H1 (cell line): ENCODE data around the gene AFF4. TPM values are rescaled to one million over a fixed set of nuclear protein-coding genes. Genes with fewer than 3 reads are reported as not detected.

Experiments
- CTCF ChIA-PET: fragments of 300-600 bp; sonication (Branson Sonifier 250); formaldehyde crosslinking; loops from one replicate; lab custom pipeline; 2021; ENCODE audit not compliant: partially characterized antibody; lab: Charles Lee
- POLR2A ChIA-PET: fragments of 300-600 bp; sonication (Branson Sonifier 250); formaldehyde crosslinking; loops from one replicate; lab custom pipeline; 2021; ENCODE audit warnings: inconsistent platforms; ENCODE audit not compliant: partially characterized antibody; lab: Charles Lee
- DNase-seq, 2 experiments: peaks; one replicate each; pipeline versions ENCODE4 v3.0.0 to v3.0.0-alpha.2; 2010 to 2022; ENCODE audit warnings: low spot score in 2 of 2, low read depth in 1 of 2, mixed read lengths in 1 of 2
- FAIRE-seq: peaks from 2 replicates; lab custom pipeline; 2011; peaks lifted over from hg19 to GRCh38; lab: Jason Lieb, UNC
- H2AFZ ChIP-seq: 2 replicates; pipeline ENCODE4 v1.8.1; 2012; ENCODE audit warnings: low read length, inconsistent platforms
- H2AK5ac ChIP-seq: 2 replicates; pipeline ENCODE4 v1.6.1; 2013; ENCODE audit warnings: low read depth, low read length
- H2BK120ac ChIP-seq: replicated peaks from 2 replicates; pipeline ENCODE3; 2013; ENCODE audit warnings: low read depth, low read length, inconsistent platforms
- H2BK12ac ChIP-seq: 2 replicates; pipeline ENCODE4 v1.6.1; 2013; ENCODE audit warnings: low read depth, low read length
- H2BK15ac ChIP-seq: 2 replicates; pipeline ENCODE4 v1.6.1; 2013; ENCODE audit warnings: low read length
- H2BK20ac ChIP-seq: 2 replicates; pipeline ENCODE4 v1.6.1; 2013; ENCODE audit warnings: low read length
- H2BK5ac ChIP-seq: 2 replicates; pipeline ENCODE4 v1.6.1; 2013; ENCODE audit warnings: low read depth, low read length
- H3K14ac ChIP-seq: 2 replicates; pipeline ENCODE4 v1.6.1; 2013; ENCODE audit warnings: inconsistent platforms; ENCODE audit not compliant: insufficient read length
- H3K18ac ChIP-seq: 2 replicates; pipeline ENCODE4 v1.6.1; 2013; ENCODE audit warnings: low read length; ENCODE audit errors: extremely low read depth
- H3K23ac ChIP-seq: 2 replicates; pipeline ENCODE4 v1.6.1; 2013; ENCODE audit warnings: inconsistent platforms; ENCODE audit not compliant: insufficient read length
- H3K23me2 ChIP-seq: 2 replicates; pipeline ENCODE4 v1.6.1; 2013; ENCODE audit warnings: low read depth, low read length
- H3K27ac ChIP-seq: 2 replicates; pipeline ENCODE4 v1.6.1; 2011; ENCODE audit warnings: low read depth, low read length, inconsistent platforms
- H3K27me3 ChIP-seq, 4 experiments: replicated peaks in 1 of 4; 1 replicate in 1 of 4; 2 replicates in 3 of 4; pipeline versions ENCODE4 v1.6.1 to v1.8.1; 2011 to 2013; ENCODE audit warnings: low read length in 3 of 4, mild to moderate bottlenecking in 3 of 4, inconsistent platforms in 2 of 4, mixed read lengths in 2 of 4, moderate library complexity in 1 of 4; ENCODE audit not compliant: control insufficient read depth in 3 of 4, insufficient read depth in 3 of 4; ENCODE audit errors: extremely low read depth in 1 of 4
- H3K36me3 ChIP-seq, 4 experiments: 2 replicates each; pipeline versions ENCODE4 v1.6.1 to v1.8.1; 2011 to 2013; ENCODE audit warnings: mild to moderate bottlenecking in 4 of 4, low read length in 3 of 4, moderate library complexity in 2 of 4, control low read depth in 1 of 4, inconsistent platforms in 1 of 4; ENCODE audit not compliant: insufficient read depth in 4 of 4, control insufficient read depth in 2 of 4
- H3K4ac ChIP-seq: replicated peaks from 2 replicates; pipeline ENCODE3; 2013; ENCODE audit warnings: low read length, low read depth, mixed read lengths, inconsistent platforms; ENCODE audit not compliant: insufficient read length
- H3K4me1 ChIP-seq, 4 experiments: replicated peaks in 1 of 4; 1 replicate in 1 of 4; 2 replicates in 3 of 4; pipeline versions ENCODE4 v1.6.1 to v1.8.1; 2011 to 2013; ENCODE audit warnings: low read length in 3 of 4, inconsistent platforms in 2 of 4, mixed read lengths in 1 of 4; ENCODE audit not compliant: insufficient read depth in 4 of 4, control insufficient read depth in 3 of 4
- H3K4me2 ChIP-seq, 2 experiments: 2 replicates each; pipeline versions ENCODE4 v1.6.1 to v1.8.1; 2011 to 2013; ENCODE audit warnings: low read depth in 2 of 2, low read length in 2 of 2, control low read depth in 1 of 2, inconsistent platforms in 1 of 2, mild to moderate bottlenecking in 1 of 2; ENCODE audit not compliant: insufficient read depth in 1 of 2
- H3K4me3 ChIP-seq, 4 experiments: fragments of 200-600, 300-600 bp in 1 of 4; sonication (generic), shearing (Covaris generic), sonication (Bioruptor Twin) in 1 of 4; 2 replicates each; pipeline versions ENCODE4 v1.5.1 to v1.8.1; 2011 to 2016; ENCODE audit warnings: low read length in 4 of 4, low read depth in 3 of 4, control low read depth in 2 of 4, inconsistent platforms in 2 of 4, mild to moderate bottlenecking in 2 of 4, mixed read lengths in 1 of 4, moderate library complexity in 1 of 4; ENCODE audit not compliant: insufficient read depth in 2 of 4; ENCODE audit errors: extremely low read depth in 1 of 4
- H3K56ac ChIP-seq: replicated peaks from 2 replicates; pipeline ENCODE3; 2013; ENCODE audit warnings: low read depth, mild to moderate bottlenecking, mixed read lengths, low read length, inconsistent platforms; ENCODE audit not compliant: insufficient read length
- H3K79me1 ChIP-seq: 2 replicates; pipeline ENCODE4 v1.6.1; 2013; ENCODE audit warnings: low read depth, low read length, control low read depth
- H3K79me2 ChIP-seq, 2 experiments: 2 replicates each; pipeline versions ENCODE4 v1.6.1 to v1.8.1; 2012 to 2013; ENCODE audit warnings: low read length in 2 of 2, mild to moderate bottlenecking in 2 of 2, inconsistent platforms in 1 of 2; ENCODE audit not compliant: insufficient read depth in 2 of 2, control insufficient read depth in 1 of 2
- H3K9ac ChIP-seq, 4 experiments: replicated peaks in 1 of 4; 1 replicate in 1 of 4; 2 replicates in 3 of 4; pipeline versions ENCODE4 v1.6.1 to v1.8.1; 2011 to 2013; ENCODE audit warnings: low read depth in 3 of 4, low read length in 3 of 4, control low read depth in 2 of 4, mild to moderate bottlenecking in 2 of 4, moderate library complexity in 2 of 4, inconsistent platforms in 1 of 4; ENCODE audit errors: extremely low read depth in 1 of 4
- H3K9me3 ChIP-seq, 2 experiments: 2 replicates each; pipeline versions ENCODE4 v1.6.1 to v1.8.1; 2012 to 2013; ENCODE audit warnings: mild to moderate bottlenecking in 2 of 2, moderate library complexity in 2 of 2, control low read depth in 1 of 2, inconsistent platforms in 1 of 2, low read depth in 1 of 2, low read length in 1 of 2, mixed read lengths in 1 of 2; ENCODE audit not compliant: insufficient read depth in 2 of 2
- H4K20me1 ChIP-seq, 2 experiments: replicated peaks in 1 of 2; 2 replicates each; pipeline versions ENCODE3 to v1.8.1; 2011 to 2013; ENCODE audit warnings: inconsistent platforms in 2 of 2, low read length in 2 of 2, mild to moderate bottlenecking in 1 of 2; ENCODE audit not compliant: insufficient read depth in 2 of 2, control insufficient read depth in 1 of 2
- H4K5ac ChIP-seq: 2 replicates; pipeline ENCODE4 v1.6.1; 2013; ENCODE audit warnings: low read length, low read depth, mixed read lengths, inconsistent platforms; ENCODE audit not compliant: insufficient read length
- H4K8ac ChIP-seq: 2 replicates; pipeline ENCODE4 v1.8.0; 2013; ENCODE audit warnings: mild to moderate bottlenecking, moderate library complexity, low read length, inconsistent platforms; ENCODE audit not compliant: insufficient read depth; ENCODE audit errors: extremely low read depth
- H4K91ac ChIP-seq: replicated peaks from 2 replicates; pipeline ENCODE3; 2013; ENCODE audit warnings: low read length, mixed read lengths, inconsistent platforms; ENCODE audit not compliant: insufficient read length
- BACH1 ChIP-seq: IDR thresholded peaks from 2 replicates; pipeline ENCODE4 v1.6.1; 2012; ENCODE audit warnings: low read length, improper control_type of control experiment
- BCL11A ChIP-seq, 2 experiments: IDR thresholded peaks; one replicate each; pipeline ENCODE4 v1.6.1; 2011; ENCODE audit warnings: low read depth in 2 of 2, low read length in 2 of 2, mild to moderate bottlenecking in 2 of 2
- CEBPB ChIP-seq: IDR thresholded peaks from 2 replicates; pipeline ENCODE4 v1.6.1; 2012; ENCODE audit warnings: low read depth, low read length
- GTF2F1 ChIP-seq: IDR thresholded peaks from 2 replicates; pipeline ENCODE4 v1.6.1; 2012; ENCODE audit warnings: low read depth, low read length, improper control_type of control experiment, borderline replicate concordance
- JUN ChIP-seq: IDR thresholded peaks from 2 replicates; pipeline ENCODE4 v1.6.1; 2011; ENCODE audit warnings: low read depth, mild to moderate bottlenecking, improper control_type of control experiment, low read length
- KDM5A ChIP-seq: fragments of 200-600 bp; IDR thresholded peaks from 2 replicates; pipeline ENCODE4 v1.7.1; 2012; ENCODE audit warnings: mild to moderate bottlenecking, low read length, inconsistent platforms, mixed read lengths
- RXRA ChIP-seq: IDR thresholded peaks from 2 replicates; pipeline ENCODE4 v1.6.1; 2011; ENCODE audit warnings: low read depth, mild to moderate bottlenecking, low read length, moderate library complexity; ENCODE audit not compliant: insufficient read depth
- SIX5 ChIP-seq: IDR thresholded peaks from 2 replicates; pipeline ENCODE4 v1.6.1; 2011; ENCODE audit warnings: mild to moderate bottlenecking, low read depth, low read length
- SP4 ChIP-seq: IDR thresholded peaks from 2 replicates; pipeline ENCODE4 v1.6.1; 2012; ENCODE audit warnings: low read length, inconsistent platforms
- SUZ12 ChIP-seq: fragments of 200-600 bp; sonication (generic); IDR thresholded peaks from 2 replicates; pipeline ENCODE4 v1.6.1; 2012; ENCODE audit warnings: mild to moderate bottlenecking, inconsistent platforms, low read length, moderate library complexity, mixed read lengths
- TCF12 ChIP-seq: IDR thresholded peaks from 2 replicates; pipeline ENCODE4 v1.6.1; 2011; ENCODE audit warnings: low read depth, mild to moderate bottlenecking, low read length
- TEAD4 ChIP-seq: IDR thresholded peaks from 2 replicates; pipeline ENCODE4 v1.6.1; 2012; ENCODE audit warnings: low read depth, low read length, inconsistent platforms, mixed read lengths
- WGBS, 2 experiments: shearing (Covaris generic) in 1 of 2; methylation state at CpG; one replicate each; pipeline versions ENCODE4 v1.1.6 to v1.1.7; 2013 to 2015; ENCODE audit warnings: low lambda C conversion rate in 2 of 2, mixed read lengths in 2 of 2, inconsistent platforms in 1 of 2, low coverage in 1 of 2, missing lambda C conversion rate in 1 of 2; ENCODE audit not compliant: insufficient replicate concordance in 2 of 2, insufficient coverage in 1 of 2, insufficient read length in 1 of 2; ENCODE audit errors: extremely low coverage in 1 of 2, missing lambda C conversion rate in 1 of 2; 5-methylcytosine and 5-hydroxymethylcytosine counted together
- polyA plus RNA-seq, 7 experiments: library from polyadenylated mRNA; depleted of rRNA in 3 of 7; stranded (reverse) in 5 of 7; unstranded in 2 of 7; fragments of >200 nt in 5 of 7; fragments of 200-250 nt in 2 of 7; gene quantifications; 1 replicate in 5 of 7; 2 replicates in 1 of 7; 4 replicates in 1 of 7; pipeline versions ENCODE4 v1.2.1 to v1.2.3, GENCODE V29; 2011 to 2013; ENCODE audit warnings: missing spikeins in 2 of 7, mixed read lengths in 2 of 7
- total RNA-seq: library from RNA; stranded (reverse); fragmentation: NEBNext Ultra II Directional; extraction: Animal tissue kit (Norgen Biotek cat#: 25700); gene quantifications from 2 replicates; pipeline ENCODE4 v1.2.1, GENCODE V29; 2021

The AFF4 gene
- total and polyA plus RNA-seq, 2 of the 8 experiments (the other 6 are each of a cell fraction or from before 2014, with no cell fraction given) = 12.0 to 61.4 TPM

DNA sequence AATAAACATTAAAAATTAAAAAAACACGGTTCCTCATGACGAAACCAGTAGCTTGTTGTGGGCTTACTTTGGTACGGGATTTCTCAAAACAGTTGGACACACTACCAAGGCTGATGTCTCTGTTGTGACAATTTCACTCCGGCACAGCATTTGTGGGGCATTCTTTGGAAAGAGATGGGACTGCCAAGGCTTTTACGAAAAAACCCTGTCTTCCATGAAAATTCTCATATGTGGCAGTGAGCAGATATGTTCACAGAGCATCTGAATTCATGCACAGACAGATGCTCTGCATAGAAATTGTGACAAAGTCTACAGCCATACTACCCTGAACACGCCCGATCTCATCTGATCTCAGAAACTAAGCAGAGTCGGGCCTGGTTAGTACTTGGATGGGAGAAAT is 115.2 kb downstream of the AFF4 start:
- H3K79me2 ChIP-seq = no peaks in the 10 kb centered on the region
- no peak overlapping the region for H4K8ac ChIP-seq
- H3K14ac ChIP-seq = no peak overlapping the region
- no peak overlapping the region for H3K18ac ChIP-seq
- 91% methylated on average over 8 of the region's 8 CpGs; no CpG with 5 or more reads in 1 of the 2 experiments for WGBS, 2 experiments
- H3K27ac ChIP-seq = no peak overlapping the region
- POLR2A ChIA-PET = no interaction called here
- H2BK20ac ChIP-seq = no peak overlapping the region
- no peak overlapping the region for H3K4ac ChIP-seq
- H3K4me3 ChIP-seq = no peak overlapping the region
- no peak overlapping the region for H2BK120ac ChIP-seq
- H3K23me2 ChIP-seq = no peaks in the 10 kb centered on the region
- no peak for FAIRE-seq
- no peak overlapping the region for H2BK15ac ChIP-seq
- no peaks in the 10 kb centered on the region for H3K27me3 ChIP-seq
- H3K36me3 ChIP-seq = no peaks in the 10 kb centered on the region
- no peaks in the 10 kb centered on the region for H4K20me1 ChIP-seq
- DNase-seq = no peak
- no peak overlapping the region for H3K23ac ChIP-seq
- TF ChIP-seq SIX5 (no peak), TCF12 (no peak), TEAD4 (no peak), CEBPB (no peak), GTF2F1 (no peak), BACH1 (no peak), BCL11A (IDR thresholded peaks at IDR 0.05; ENCODE audit: low read depth in 2 of 2, low read length in 2 of 2) (no peak), JUN (no peak), SUZ12 (no peak), RXRA (no peak), SP4 (no peak), KDM5A (no peak)
- no peaks in the 10 kb centered on the region for H3K79me1 ChIP-seq
- H3K4me2 ChIP-seq = no peak overlapping the region
- H3K4me1 ChIP-seq = no peaks in the 10 kb centered on the region
- no peak overlapping the region for H2BK12ac ChIP-seq
- no peak overlapping the region for H2BK5ac ChIP-seq
- H2AFZ ChIP-seq = no peak overlapping the region
- no peak overlapping the region for H3K9ac ChIP-seq
- no peaks in the 10 kb centered on the region for H3K9me3 ChIP-seq
- H4K91ac ChIP-seq = no peak overlapping the region
- H3K56ac ChIP-seq = no peak overlapping the region
- CTCF ChIA-PET = interaction anchor here (0.6 to 32.2 kb wide), 4 partner anchors 13 to 495 kb away, joined by 3 to 465 read pairs (median 7); partner anchors contain the start of gene SHROOM1
- no peak overlapping the region for H2AK5ac ChIP-seq
- H4K5ac ChIP-seq = no peak overlapping the region
